Stimulated activated CD4-positive, alpha-beta T cell treated with anti-CD3 and anti-CD28 coated beads, Interleukin-15, amount 100 ng/mL, for 1 hour (primary cell): ENCODE measurements around the gene RELT.
A peak's percentile ranks its signal among the peaks of the same experiment; 100 is the strongest.

ENCODE experiments used
- DNase-seq, 2 donors: peaks; one replicate each; pipeline ENCODE4 v3.0.0-alpha.2; 2020; ENCODE audit warnings: low read depth in 1 of 2, low spot score in 1 of 2

The RELT gene

DNA sequence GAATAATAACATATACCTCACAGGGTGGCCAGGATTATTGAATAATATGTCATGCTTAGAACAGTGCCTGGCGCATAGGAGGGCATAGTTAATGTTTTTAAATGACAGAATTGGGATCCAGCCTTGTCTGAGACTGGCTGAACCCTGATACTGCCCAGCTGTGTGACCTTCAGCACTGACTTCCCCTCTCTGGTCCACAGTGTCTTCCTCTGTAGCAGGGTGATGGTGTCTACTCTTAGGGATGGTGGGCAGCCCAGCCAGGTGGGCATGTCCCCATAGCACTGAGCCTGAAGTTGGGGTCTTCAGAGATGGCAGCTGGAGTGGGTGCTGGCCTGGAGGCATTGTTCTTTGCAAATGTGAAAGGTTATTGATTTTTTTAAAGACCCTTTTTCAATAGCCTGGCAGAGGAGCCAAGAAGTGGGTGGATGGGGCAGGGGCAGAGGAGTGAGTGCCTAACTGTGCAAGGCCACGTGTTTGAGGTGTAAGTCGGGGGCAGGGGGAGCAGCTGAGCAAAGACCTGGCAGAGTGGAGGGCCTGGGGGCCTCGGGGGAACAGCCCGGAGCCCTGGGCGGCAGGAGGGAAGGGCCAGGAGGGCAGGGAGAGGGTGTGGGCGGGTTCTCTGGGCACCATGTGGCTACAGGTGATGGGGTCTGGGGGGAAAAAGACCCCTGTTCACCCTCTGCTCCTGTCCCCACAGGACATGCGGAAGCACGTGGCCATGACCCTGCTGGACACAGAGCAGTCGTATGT is 29.8 kb upstream of the RELT start:
- DNase-seq, result no peak

- no peak for DNase-seq
Observed at GRCh38 chr11:73347067-73347466, 29.1 kb upstream of the RELT start.

DNA sequence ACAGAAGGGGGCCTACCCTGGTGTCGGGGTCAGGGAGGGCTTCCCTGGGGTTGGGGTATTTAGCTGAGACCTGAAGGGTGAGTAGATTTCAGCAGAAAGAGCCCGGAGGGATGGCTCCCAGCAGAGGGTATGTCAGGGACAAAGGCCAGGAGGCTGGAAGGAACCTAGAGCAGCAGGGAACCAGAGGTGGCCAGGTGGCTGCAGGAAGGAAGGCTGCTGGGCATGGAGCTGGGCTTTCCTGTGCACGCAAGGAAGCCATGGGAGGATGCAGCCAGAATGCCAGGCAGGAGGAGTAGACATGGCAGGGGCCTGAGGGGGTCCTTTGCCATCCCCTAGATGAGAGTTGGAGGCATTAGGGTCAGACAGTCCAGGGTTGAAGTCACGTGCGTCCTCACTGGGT is 27.4 kb upstream of the RELT start:
- DNase-seq, result no peak

GRCh38 chr11:73349633-73350032 is 26.6 kb upstream of the RELT start:
- no peak for DNase-seq

DNA sequence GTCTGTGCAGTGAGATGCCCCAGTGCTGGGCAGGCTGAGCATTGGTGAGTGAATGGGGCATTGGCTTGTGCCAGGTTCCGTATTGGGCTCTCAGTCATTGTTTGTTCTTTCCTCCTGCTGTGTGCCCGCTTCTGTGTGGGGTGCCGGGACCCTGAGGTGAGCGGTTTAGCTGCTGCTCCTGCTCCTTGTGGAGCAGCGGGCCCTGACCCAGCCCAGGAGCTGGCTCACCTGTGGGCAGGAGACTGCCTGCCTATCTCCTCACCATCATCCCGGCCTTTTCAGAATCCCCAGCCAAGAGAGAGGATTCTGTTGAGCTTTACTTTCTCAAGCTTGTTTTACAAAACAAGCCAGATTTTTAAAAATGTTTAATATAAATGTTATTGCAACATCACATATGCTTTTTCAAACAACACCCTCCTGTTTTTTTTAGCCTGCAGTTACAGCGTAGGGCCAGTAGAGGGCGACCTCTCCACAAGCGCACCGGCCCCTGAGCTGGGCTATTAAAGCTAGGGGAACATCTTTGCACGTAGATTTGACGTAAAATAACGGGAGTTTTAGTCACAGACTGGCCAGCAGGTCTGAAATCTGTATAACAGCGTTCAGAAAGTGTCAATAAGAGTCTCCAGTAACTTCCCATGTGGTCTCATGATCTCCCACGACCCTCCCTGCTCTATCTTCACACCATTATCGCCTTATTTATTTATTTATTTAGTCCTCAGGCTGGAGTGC is 25.1 kb upstream of the RELT start:
- DNase-seq, result peak; percentile 27 to 32

DNA sequence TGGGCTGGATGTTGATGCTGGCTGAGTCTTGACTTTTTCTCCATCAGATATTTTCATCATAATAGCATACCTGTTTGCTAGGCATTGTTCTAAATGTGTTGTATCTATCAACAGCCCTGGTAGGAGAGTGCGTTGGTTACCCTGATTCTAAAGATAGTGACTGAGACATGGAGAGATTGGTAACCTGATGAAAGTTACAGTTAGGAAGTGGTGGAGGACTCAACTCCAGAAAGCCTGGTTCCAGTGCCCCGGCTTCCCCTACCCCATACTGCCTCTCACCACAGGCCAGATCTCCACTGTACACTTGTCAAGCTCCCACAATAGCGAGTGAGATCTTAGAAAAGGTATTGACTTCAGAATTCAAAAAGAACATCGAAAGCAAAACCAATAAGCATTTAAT is 22.8 kb upstream of the RELT start:
- no peak for DNase-seq

DNA sequence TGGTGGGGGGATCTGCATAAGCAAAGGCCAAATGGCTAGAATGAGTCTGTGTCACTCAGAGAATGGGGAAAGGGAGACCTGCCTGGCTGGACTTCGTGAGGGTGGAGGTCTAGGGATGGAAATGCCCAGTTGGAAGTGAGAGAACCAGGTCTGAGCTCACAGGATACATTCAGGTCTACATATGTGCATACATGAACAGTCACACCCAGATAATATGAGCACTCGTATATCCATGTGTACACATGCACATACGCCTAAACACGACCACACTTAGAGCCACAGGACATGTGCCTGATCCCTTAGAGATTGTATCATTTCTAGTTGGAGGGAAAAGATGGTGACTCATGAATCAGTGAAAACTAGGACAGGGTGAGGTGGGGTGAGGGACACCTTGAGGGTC is 21.1 kb upstream of the RELT start:
- no peak for DNase-seq

- DNase-seq, result no peak
Observed at GRCh38 chr11:73356979-73357860, 19.0 kb upstream of the RELT start.

DNA sequence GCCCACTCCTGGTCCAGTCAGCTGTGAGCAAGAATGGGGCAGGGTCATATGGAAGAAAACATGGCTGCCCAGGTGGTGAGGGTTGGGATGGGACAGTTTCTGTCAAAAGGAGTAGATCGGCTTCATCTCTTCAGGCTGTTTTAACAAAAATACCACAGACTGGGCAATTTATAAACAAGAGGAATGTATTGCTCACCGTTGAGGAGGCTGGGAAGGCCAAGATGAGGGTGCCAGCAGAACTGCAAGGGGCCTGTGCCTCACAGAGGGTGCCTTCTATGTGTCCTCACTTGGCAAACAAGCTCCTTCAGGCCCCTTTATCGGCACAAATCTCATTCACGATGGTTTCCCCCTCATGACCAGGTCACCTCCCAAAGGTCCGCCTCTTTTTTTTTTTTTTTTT is 18.1 kb upstream of the RELT start:
- no peak for DNase-seq

DNA sequence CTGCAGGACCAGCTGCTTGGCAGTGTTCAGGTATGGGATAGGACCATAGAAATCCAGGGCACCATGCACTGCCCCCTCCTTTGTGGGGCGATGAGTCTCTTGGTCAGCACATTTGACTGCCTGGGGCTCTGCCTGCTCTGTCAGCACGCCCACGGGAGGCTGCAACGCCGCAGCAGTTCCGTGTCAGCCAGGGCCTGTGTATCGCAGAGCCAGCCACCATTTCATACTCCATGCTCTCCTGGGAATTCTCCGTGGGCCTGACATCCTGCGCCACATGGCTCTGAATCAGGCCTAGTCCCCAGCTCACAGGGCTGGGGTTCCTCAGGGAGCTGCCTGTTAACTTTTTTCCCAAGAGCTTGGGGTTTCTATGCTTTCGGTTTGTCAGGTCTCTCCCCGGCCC is 16.9 kb upstream of the RELT start:
- DNase-seq, result no peak

- DNase-seq, result peak in 1 of 2 donors; percentile 25
Observed at GRCh38 chr11:73359930-73360742, 16.1 kb upstream of the RELT start.

- no peak for DNase-seq
Observed at GRCh38 chr11:73360743-73361369, 15.3 kb upstream of the RELT start.

- no peak for DNase-seq
Observed at GRCh38 chr11:73361953-73362776, 14.0 kb upstream of the RELT start.

DNA sequence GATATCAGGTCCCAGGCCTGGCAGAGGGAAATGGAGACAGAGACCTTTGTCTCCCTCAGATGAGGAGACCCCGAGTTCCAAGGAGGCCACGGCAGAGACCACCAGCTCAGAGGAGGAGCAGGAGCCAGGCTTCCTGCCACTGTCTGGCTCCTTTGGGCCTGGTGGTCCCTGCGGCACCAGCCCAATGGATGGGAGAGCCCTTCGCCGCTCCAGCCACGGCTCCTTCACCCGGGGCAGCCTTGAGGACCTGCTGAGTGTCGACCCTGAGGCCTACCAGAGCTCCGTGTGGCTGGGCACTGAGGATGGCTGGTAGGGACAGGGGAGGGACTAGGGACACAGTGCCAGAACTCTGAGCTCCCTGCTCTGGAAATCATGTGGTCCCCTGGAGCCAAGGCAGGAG is 13.1 kb upstream of the RELT start:
- DNase-seq, result no peak

GRCh38 chr11:73365352-73366264 is 10.6 kb upstream of the RELT start:
- DNase-seq, result no peak

GRCh38 chr11:73366265-73366610 is 10.0 kb upstream of the RELT start:
- DNase-seq, result no peak

DNA sequence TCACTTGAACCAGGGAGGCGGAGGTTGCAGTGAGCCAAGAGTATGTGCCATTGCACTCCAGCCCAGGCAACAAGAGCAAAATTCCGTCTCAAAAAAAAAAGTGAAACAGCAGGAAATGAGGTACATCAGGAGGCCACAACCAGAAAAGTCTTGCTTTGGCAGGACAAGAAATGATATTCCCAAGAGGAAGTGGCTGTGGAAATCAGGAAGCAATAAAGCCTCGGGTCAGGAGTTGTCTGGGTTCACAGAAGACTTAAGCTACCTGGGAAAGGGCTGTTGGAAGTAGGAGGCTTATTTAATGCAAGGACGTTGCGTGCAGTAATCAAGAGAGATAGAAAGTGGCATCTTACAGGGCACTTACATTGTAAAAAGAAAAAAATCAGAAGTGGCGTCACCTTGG is 9.2 kb upstream of the RELT start:
- no peak for DNase-seq

GRCh38 chr11:73367482-73368024 is 8.6 kb upstream of the RELT start:
- DNase-seq, result no peak
